NCI-H128 (cell line): Measurements from ENCODE around the gene VSIR.

Experiments
- DNase-seq: peaks from one replicate; lab custom pipeline; 2025; ENCODE audit not compliant: unreplicated experiment; lab: John Stamatoyannopoulos, UW

VSIR gene

GRCh38 chr10:71806704-71807556 is 33.6 kb upstream of the VSIR start:
- no peak for DNase-seq

GRCh38 chr10:71805776-71806703 is 32.7 kb upstream of the VSIR start:
- DNase-seq = no peak

- no peak for DNase-seq
Measured at GRCh38 chr10:71804077-71804476, 30.8 kb upstream of the VSIR start.

GRCh38 chr10:71802715-71803488 is 29.6 kb upstream of the VSIR start:
- no peak for DNase-seq

GRCh38 chr10:71802235-71802634 is 28.9 kb upstream of the VSIR start:
- no peak for DNase-seq

GRCh38 chr10:71801361-71801760 is 28.0 kb upstream of the VSIR start:
- DNase-seq = no peak

GRCh38 chr10:71799608-71800453 is 26.5 kb upstream of the VSIR start:
- no peak for DNase-seq

GRCh38 chr10:71799112-71799511 is 25.8 kb upstream of the VSIR start:
- no peak for DNase-seq

GRCh38 chr10:71798308-71798624 is 24.9 kb upstream of the VSIR start:
- no peak for DNase-seq

GRCh38 chr10:71797533-71798307 is 24.4 kb upstream of the VSIR start:
- no peak for DNase-seq

GRCh38 chr10:71796749-71797405 is 23.6 kb upstream of the VSIR start:
- no peak for DNase-seq

GRCh38 chr10:71795248-71795647 is 21.9 kb upstream of the VSIR start:
- no peak for DNase-seq

GRCh38 chr10:71790749-71791440 is 17.6 kb upstream of the VSIR start:
- DNase-seq = no peak

GRCh38 chr10:71789871-71790270 is 16.6 kb upstream of the VSIR start:
- DNase-seq = no peak

- no peak for DNase-seq
Measured at GRCh38 chr10:71788954-71789353, 15.6 kb upstream of the VSIR start.

GRCh38 chr10:71784679-71785272 is 11.5 kb upstream of the VSIR start:
- DNase-seq = no peak

- DNase-seq = no peak
Measured at GRCh38 chr10:71783917-71784678, 10.8 kb upstream of the VSIR start.
